GM10266 (cell line): ENCODE data around the gene NUF2.
A peak's percentile ranks its signal among the peaks of the same experiment; 100 is the strongest.
"Not testable (repeated sequence)": the region's sequence is repeated elsewhere in the genome, so short reads cannot be mapped to it uniquely, and the experiment has no call there.

Experiments
- DNase-seq: peaks from one replicate; pipeline ENCODE4 v3.0.0; 2012; ENCODE audit errors: extremely low spot score
- CTCF ChIP-seq: IDR thresholded peaks from 2 replicates; pipeline ENCODE4 v1.5.1; 2012; ENCODE audit warnings: mild to moderate bottlenecking, low read depth; ENCODE audit not compliant: control insufficient read depth, insufficient read depth; ENCODE audit errors: missing control alignments

Gene NUF2

GRCh38 chr1:163347106-163347505 is 25.4 kb downstream of the NUF2 start:
- no peak for TF ChIP-seq CTCF
- no peak for DNase-seq

- DNase-seq = no peak
- TF ChIP-seq CTCF = no peak
Measured at GRCh38 chr1:163351912-163352311, 30.2 kb downstream of the NUF2 start.

GRCh38 chr1:163357378-163357777 is 35.6 kb downstream of the NUF2 start:
- no peak for TF ChIP-seq CTCF
- no peak for DNase-seq

- not testable (repeated sequence) for DNase-seq
Measured at GRCh38 chr1:163358172-163358571, 36.4 kb downstream of the NUF2 start.

GRCh38 chr1:163361123-163361934 is 39.6 kb downstream of the NUF2 start:
- DNase-seq = peak; percentile 8
- TF ChIP-seq CTCF = peak; percentile 63

GRCh38 chr1:163365186-163365585 is 43.4 kb downstream of the NUF2 start:
- no peak for TF ChIP-seq CTCF
- no peak for DNase-seq

- TF ChIP-seq CTCF = no peak
- DNase-seq = no peak
Measured at GRCh38 chr1:163366555-163366954, 44.8 kb downstream of the NUF2 start.

- no peak for DNase-seq
- TF ChIP-seq CTCF = no peak
Measured at GRCh38 chr1:163367721-163368120, 46.0 kb downstream of the NUF2 start.
